DMS79 (cell line): Measurements from ENCODE around the gene CYP4F3.
"Not testable (repeated sequence)": the region's sequence is repeated elsewhere in the genome, so short reads cannot be mapped to it uniquely, and the experiment has no call there.

Experiments used
- DNase-seq: peaks from one replicate; lab custom pipeline; 2025; lab: John Stamatoyannopoulos, UW

CYP4F3 gene

GRCh38 chr19:15640294-15640903 is at the start of gene CYP4F3:
Gene CYP4F3, plus strand, starts transcription at chr19:15640897. Its CDS starts 519 bp downstream, at chr19:15641416.
- peak; percentile 38 for DNase-seq

- DNase-seq = no peak
These were observed 48.9 kb upstream of the CYP4F3 start for GRCh38 chr19:15591796-15592195.

DNA sequence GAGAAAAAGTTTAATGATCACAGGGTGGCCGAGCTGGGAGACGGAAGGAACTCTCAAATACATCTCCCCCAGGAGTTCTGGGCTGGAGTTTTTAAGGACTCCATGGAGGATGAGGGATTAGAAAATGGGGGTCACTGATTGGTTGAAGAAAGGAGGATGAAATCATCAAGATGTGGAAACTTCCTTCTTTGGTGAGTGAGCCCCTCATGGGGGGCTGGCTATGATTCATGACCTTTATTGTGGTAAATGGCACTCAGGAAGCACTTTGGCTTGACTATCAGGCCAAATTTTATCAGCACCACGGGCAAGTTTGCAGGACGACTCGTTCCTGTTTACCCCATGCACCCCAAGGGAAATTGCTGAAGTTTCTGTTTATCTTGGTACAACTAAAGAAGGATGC is 48.2 kb upstream of the CYP4F3 start:
- DNase-seq = not testable (repeated sequence)

DNA sequence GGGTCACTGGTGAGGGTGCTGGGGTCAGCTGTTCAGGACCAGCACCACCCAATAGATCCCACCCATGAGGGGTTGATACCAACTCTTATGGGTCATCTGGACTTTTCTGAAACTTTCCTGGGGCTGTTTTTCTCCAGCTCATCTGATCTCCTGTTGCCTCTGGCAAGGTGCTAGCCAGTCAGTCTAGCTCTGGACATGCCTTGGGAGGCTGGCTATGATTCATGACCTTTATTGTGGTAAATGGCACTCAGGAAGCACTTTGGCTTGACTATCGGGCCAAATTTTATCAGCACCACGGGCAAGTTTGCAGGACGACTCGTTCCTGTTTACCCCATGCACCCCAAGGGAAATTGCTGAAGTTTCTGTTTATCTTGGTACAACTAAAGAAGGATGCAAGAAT is 46.9 kb upstream of the CYP4F3 start:
- DNase-seq = not testable (repeated sequence)

- DNase-seq = no peak
These were observed 45.6 kb upstream of the CYP4F3 start for GRCh38 chr19:15595069-15595468.

DNA sequence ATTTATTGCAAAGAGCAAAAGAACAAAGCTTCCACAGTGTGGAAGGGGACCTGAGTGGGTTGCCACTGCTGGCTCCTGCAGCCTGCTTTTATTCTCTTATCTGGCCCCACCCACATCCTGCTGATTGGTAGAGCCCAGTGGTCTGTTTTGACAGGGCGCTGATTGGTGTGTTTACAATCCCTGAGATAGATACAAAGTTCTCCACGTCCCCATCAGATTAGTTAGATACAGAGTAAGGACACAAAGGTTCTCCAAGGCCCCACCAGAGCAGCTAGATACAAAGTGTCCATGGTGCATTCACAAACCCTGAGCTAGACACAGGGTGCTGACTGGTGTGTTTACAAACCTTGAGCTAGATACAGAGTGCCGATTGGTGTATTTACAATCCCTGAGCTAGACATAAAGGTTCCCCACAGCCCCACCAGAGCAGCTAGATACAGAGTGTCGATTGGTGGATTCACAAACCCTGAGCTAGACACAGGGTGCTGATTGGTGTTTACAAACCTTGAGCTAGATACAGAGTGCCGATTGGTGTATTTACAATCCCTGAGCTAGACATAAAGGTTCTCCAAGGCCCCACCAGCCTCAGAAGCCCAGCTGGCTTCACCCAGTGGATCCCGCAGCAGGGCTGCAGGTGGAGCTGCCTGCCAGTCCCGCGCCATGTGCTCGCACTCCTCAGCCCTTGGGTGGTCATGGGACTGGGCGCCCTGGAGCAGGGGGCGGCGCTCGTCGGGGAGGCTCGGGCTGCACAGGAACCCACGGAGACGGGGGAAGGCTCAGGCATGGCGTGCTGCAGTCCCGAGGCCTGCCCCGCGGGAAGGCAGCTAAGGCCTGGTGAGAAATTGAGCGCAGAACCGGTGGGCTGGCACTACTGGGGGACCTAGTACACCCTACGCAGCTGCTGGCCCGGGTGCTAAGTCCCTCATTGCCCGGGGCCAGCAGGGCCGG is 32.4 kb upstream of the CYP4F3 start:
- not testable (repeated sequence) for DNase-seq

- DNase-seq = no peak
These were observed 31.4 kb upstream of the CYP4F3 start for GRCh38 chr19:15609261-15609660.

- DNase-seq = no peak
These were observed 28.4 kb upstream of the CYP4F3 start for GRCh38 chr19:15612342-15612741.

DNA sequence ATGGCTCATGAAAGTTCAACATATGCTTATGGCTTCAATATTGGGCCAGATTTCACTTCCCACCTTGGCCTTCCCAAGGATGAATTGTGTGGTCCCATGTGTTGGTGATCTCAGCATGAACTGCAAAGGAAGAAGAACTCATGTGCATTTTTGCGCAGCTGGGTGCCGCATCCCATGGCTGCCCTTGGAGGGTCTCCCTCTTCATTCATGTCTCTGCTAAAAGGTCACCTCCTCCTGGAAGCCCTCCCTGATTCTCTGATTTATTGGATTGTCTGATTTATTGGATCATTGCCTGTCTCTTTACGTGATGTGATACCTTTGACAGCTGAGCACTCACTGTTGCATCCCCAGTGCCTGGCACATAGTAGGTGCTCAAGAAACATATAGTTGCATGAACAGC is 27.4 kb upstream of the CYP4F3 start:
- DNase-seq = no peak

GRCh38 chr19:15614507-15615379 is 26.0 kb upstream of the CYP4F3 start, which contains the start of gene CYP4F8:
Gene CYP4F8, plus strand, starts transcription at chr19:15615218. Its CDS starts 399 bp downstream, at chr19:15615617.
- no peak for DNase-seq

DNA sequence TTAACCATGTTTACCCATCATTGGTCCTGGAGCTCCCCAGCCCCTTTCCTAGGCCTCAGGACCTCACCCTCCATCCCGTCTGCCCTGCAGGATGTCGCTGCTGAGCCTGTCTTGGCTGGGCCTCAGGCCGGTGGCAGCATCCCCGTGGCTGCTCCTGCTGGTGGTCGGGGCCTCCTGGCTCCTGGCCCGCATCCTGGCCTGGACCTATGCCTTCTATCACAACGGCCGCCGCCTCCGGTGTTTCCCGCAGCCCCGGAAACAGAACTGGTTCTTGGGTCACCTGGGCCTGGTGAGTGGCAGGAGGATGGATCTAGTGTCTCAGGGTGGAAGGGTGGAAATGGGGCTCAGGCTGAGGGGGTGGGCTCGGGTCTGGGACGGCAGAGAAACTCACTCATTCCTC is 25.2 kb upstream of the CYP4F3 start:
- no peak for DNase-seq

- no peak for DNase-seq
These were observed 24.5 kb upstream of the CYP4F3 start for GRCh38 chr19:15616183-15616582.

DNA sequence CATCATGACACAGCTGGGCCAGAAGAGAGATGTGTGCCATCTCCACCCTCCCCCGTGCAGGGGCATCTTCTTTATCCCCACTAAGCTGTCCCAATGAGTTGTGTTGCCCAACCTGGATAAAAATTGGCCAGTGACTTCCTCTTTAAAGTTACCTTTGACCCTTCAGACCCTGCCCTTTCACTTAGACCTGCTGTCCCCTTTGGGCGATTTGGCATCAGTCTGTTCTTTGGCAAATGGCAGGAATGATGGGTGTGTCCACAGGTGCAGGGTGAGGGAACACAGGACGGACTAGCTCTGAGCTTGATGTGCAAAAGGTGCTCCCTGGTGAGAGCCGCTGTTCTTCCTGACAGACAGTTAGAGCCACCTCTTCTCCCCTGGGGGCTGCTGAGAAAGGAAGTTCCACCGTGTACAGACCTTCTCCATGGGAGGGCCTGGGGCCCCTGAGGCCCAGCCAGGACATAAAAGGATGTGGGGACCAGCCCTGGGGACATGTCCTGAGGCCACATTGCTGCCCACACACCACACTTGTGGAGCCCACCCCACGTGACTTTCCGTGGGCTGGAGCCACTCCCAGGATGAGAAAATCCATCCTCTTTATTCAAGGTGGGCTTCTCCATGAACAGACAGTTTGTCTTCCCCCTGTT is 23.9 kb upstream of the CYP4F3 start:
- DNase-seq = no peak

GRCh38 chr19:15618321-15618720 is 22.4 kb upstream of the CYP4F3 start:
- DNase-seq = no peak

- no peak for DNase-seq
These were observed 18.9 kb upstream of the CYP4F3 start for GRCh38 chr19:15621801-15622200.

DNA sequence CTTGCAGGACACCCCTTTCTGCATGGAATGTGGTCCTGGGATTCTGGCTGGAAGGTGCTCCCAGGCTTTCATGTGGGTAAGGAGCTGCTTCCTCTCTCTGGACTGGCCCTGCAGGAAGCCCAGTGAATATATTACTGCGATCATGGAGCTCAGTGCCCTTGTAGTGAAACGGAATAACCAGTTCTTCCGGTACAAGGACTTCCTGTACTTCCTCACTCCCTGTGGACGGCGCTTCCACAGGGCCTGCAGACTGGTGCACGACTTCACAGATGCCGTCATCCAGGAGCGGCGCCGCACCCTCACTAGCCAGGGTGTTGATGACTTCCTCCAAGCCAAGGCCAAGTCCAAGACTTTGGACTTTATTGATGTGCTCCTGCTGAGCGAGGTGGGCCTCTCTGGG is 17.7 kb upstream of the CYP4F3 start:
- DNase-seq = no peak

DNA sequence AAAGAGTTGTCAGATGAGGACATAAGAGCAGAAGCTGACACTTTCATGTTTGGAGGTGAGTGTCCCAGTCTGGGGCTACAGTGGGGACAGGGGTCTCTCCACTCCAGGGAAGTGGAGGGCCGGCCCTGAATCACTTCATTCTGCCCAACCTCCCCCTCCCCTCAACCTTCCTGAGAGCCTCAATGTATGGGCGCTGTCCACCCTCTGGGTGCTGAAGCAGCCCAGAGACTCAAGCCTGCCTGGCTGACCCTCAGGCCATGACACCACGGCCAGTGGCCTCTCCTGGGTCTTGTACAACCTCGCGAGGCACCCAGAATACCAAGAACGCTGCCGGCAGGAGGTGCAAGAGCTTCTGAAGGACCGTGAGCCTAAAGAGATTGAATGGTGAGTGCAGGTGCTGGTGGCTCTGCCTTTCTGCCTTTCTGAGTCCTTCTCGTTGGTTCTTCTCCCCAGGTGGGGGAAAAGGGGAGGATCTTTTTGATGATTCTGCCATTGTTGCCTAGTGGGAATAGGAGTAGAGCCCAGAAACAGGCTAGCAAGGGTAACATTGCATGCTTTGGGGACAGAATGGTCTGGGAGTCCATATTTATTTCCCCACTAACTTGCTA is 16.9 kb upstream of the CYP4F3 start:
- no peak for DNase-seq

- DNase-seq = no peak
These were observed 12.3 kb upstream of the CYP4F3 start for GRCh38 chr19:15628236-15629002.

DNA sequence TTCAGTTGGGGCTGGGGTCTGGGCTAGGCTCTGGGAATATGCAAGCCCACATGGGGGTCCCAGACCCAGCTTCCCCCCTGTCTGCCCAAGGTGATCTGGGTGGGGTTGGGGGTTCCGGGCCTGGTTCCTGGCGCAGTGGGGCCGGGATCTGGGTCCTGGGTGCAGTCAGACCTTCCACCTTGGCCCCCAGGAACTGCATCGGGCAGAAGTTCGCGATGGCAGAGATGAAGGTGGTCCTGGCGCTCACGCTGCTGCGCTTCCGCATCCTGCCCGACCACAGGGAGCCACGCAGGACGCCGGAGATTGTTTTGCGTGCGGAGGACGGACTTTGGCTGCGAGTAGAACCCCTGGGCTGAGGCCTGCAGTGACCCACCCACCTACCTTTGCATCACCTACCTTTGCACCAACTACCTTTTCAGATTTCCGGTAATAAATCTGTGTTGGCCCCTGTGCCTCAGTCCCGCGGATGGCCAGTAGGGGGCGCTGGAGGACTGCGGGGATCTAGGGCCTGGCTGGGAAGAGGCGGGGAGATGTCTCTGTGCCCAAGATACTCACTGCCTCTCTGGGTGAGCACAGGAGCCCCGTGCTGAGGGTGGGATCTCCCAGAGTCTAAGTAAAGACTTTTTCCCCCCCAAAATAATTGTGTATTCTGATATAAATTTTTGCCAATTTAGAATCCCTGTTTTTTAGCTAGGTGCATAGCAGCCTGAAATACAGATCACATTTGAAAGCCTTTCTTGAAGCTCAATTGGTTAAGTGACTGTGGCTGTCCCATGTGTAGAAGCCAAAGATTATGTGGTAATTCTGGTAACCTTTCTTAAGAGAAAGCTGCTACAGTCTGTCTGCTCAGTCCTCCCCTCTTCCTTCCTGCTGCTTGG is 11.5 kb upstream of the CYP4F3 start:
- peak; percentile 16 for DNase-seq

GRCh38 chr19:15631817-15632216 is 8.9 kb upstream of the CYP4F3 start:
- DNase-seq = no peak
